Neuronal stem cell (in vitro differentiated cells): ENCODE measurements around the gene SGCA.

ENCODE experiments used
- DNase-seq: peaks from one replicate; pipeline ENCODE4 v3.0.0-alpha.2; 2013; ENCODE audit warnings: low spot score
- H2AFZ ChIP-seq: one replicate; pipeline ENCODE4 v1.6.1; 2013; ENCODE audit warnings: mild to moderate bottlenecking, low read length, inconsistent platforms
- H2AK5ac ChIP-seq: 2 replicates; pipeline ENCODE4 v1.6.1; 2013; ENCODE audit warnings: low read depth, mild to moderate bottlenecking, inconsistent platforms, low read length, moderate library complexity, mixed read lengths
- H2BK120ac ChIP-seq: 2 replicates; pipeline ENCODE4 v1.6.1; 2013; ENCODE audit warnings: low read depth, mild to moderate bottlenecking, inconsistent platforms, low read length, moderate library complexity, mixed read lengths
- H2BK12ac ChIP-seq: one replicate; pipeline ENCODE4 v1.6.1; 2013; ENCODE audit warnings: low read length, inconsistent platforms
- H2BK15ac ChIP-seq: 2 replicates; pipeline ENCODE4 v1.6.1; 2013; ENCODE audit warnings: mild to moderate bottlenecking, low read length, inconsistent platforms, mixed read lengths
- H2BK5ac ChIP-seq: one replicate; pipeline ENCODE4 v1.6.1; 2013; ENCODE audit warnings: inconsistent platforms, mild to moderate bottlenecking, low read length, moderate library complexity
- H3K14ac ChIP-seq: one replicate; pipeline ENCODE4 v1.6.1; 2013; ENCODE audit warnings: low read length, inconsistent platforms
- H3K18ac ChIP-seq: 2 replicates; pipeline ENCODE4 v1.6.1; 2013; ENCODE audit warnings: low read length, inconsistent platforms
- H3K23ac ChIP-seq: 2 replicates; pipeline ENCODE4 v1.6.1; 2013; ENCODE audit warnings: low read depth, mild to moderate bottlenecking, mixed read lengths, low read length, inconsistent platforms; ENCODE audit not compliant: poor library complexity
- H3K27ac ChIP-seq: replicated peaks from 3 replicates; pipeline ENCODE4 v1.5.1; 2013; ENCODE audit warnings: low read length, inconsistent platforms
- H3K27me3 ChIP-seq, 3 experiments: 2 replicates each; pipeline ENCODE4 v1.6.1; 2013; ENCODE audit warnings: low read length in 3 of 3, mild to moderate bottlenecking in 2 of 3, inconsistent platforms in 1 of 3, low read depth in 1 of 3, mixed read lengths in 1 of 3, moderate library complexity in 1 of 3; ENCODE audit not compliant: control insufficient read depth in 3 of 3, insufficient read depth in 3 of 3
- H3K36me3 ChIP-seq, 2 donors: replicated peaks in 1 of 2; 2 replicates each; pipeline ENCODE4 v1.6.1; 2013; ENCODE audit warnings: low read length in 2 of 2; ENCODE audit not compliant: control insufficient read depth in 2 of 2, insufficient read depth in 2 of 2
- H3K4ac ChIP-seq: 2 replicates; pipeline ENCODE4 v1.6.1; 2013; ENCODE audit warnings: inconsistent platforms, mild to moderate bottlenecking, low read length, moderate library complexity
- H3K4me1 ChIP-seq, 2 donors: 1 replicate in 1 of 2; 2 replicates in 1 of 2; pipeline ENCODE4 v1.6.1; 2013; ENCODE audit warnings: low read length in 2 of 2, low read depth in 1 of 2; ENCODE audit not compliant: control insufficient read depth in 2 of 2, insufficient read depth in 1 of 2
- H3K4me2 ChIP-seq: one replicate; pipeline ENCODE4 v1.6.1; 2013; ENCODE audit warnings: mild to moderate bottlenecking, low read length, inconsistent platforms; ENCODE audit not compliant: insufficient read depth, poor library complexity, severe bottlenecking
- H3K4me3 ChIP-seq, 2 donors: 2 replicates each; pipeline ENCODE4 v1.5.1; 2013; ENCODE audit warnings: low read length in 2 of 2, mild to moderate bottlenecking in 2 of 2, inconsistent platforms in 1 of 2, moderate library complexity in 1 of 2
- H3K79me1 ChIP-seq: one replicate; pipeline ENCODE4 v1.6.1; 2013; ENCODE audit warnings: low read depth, mild to moderate bottlenecking, inconsistent platforms, low read length, moderate library complexity
- H3K9ac ChIP-seq: one replicate; pipeline ENCODE4 v1.6.1; 2013; ENCODE audit warnings: mild to moderate bottlenecking, low read depth, low read length, inconsistent platforms; ENCODE audit not compliant: poor library complexity
- H3K9me3 ChIP-seq, 2 donors: replicated peaks in 1 of 2; 2 replicates each; pipeline versions ENCODE3 to v1.6.1; 2013; ENCODE audit warnings: low read length in 2 of 2, mild to moderate bottlenecking in 2 of 2, inconsistent platforms in 1 of 2, low read depth in 1 of 2, mixed read lengths in 1 of 2, moderate library complexity in 1 of 2; ENCODE audit not compliant: control insufficient read depth in 2 of 2, insufficient read depth in 1 of 2
- H4K8ac ChIP-seq: one replicate; pipeline ENCODE4 v1.6.1; 2013; ENCODE audit warnings: low read depth, mild to moderate bottlenecking, inconsistent platforms, low read length, moderate library complexity
- H4K91ac ChIP-seq: one replicate; pipeline ENCODE4 v1.6.1; 2013; ENCODE audit warnings: low read length, low read depth, mild to moderate bottlenecking, inconsistent platforms; ENCODE audit not compliant: poor library complexity
- WGBS, 2 donors: extraction: QIAGEN DNeasy Blood & Tissue Kit; methylation state at CpG; one replicate each; pipeline ENCODE4 v1.1.7; 2013; ENCODE audit warnings: missing lambda C conversion rate in 2 of 2, mixed read lengths in 1 of 2; ENCODE audit not compliant: insufficient read length in 2 of 2, insufficient replicate concordance in 1 of 2; ENCODE audit errors: extremely low coverage in 2 of 2; 5-methylcytosine and 5-hydroxymethylcytosine counted together

The SGCA gene

DNA sequence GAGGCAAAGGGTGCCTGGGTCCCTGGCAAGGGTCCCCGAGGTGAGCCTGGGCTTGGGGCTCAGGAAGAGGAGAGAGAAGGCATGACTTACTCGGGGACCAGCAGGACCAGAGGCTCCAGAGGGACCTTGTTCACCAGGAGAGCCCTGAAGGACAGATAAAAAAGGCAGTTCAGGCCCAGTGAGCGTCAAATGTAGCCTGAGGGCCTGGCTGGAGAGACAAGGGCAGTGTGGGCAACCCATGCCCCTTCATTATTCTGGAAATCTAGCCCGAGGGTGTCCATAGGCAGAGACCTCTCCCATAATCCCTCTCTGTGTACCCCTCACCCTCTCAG, 21.6 kb downstream of the SGCA start:
- DNase-seq: no peak
- Histone ChIP-seq H3K4me1 (peaks cover 15 to 19% of the 10 kb centered on the region in 2 donors), H3K27ac (no peak overlapping the region)

GRCh38 chr17:50187751-50188530, 22.1 kb downstream of the SGCA start:
- WGBS, 2 donors: no CpG with 5 or more reads among the region's 17 CpGs
- peaks cover 0 to 7% of the 10 kb centered on the region in 2 donors for H3K36me3 ChIP-seq

More for the DNA sequence above, 21.6 kb downstream of the SGCA start:
- Histone ChIP-seq H2BK15ac (peak overlapping the region; percentile 10), H2BK120ac (no peak overlapping the region), H4K8ac (no peak overlapping the region), H3K36me3 (peaks cover 0 to 7% of the 10 kb centered on the region in 2 donors), H3K9ac (no peak overlapping the region), H3K4ac (no peak overlapping the region), H2AK5ac (peak overlapping the region; percentile 63), H2BK12ac (no peak overlapping the region), H3K14ac (no peak overlapping the region), H3K79me1 (peaks cover 1% of the 10 kb centered on the region), H3K18ac (no peak overlapping the region), H2AFZ (no peak overlapping the region), H3K27me3 (peaks cover 0 to 15% (median 0%) of the 10 kb centered on the region in 3 experiments), H3K9me3 (peaks cover 0 to 3% of the 10 kb centered on the region in 2 donors), H3K4me2 (no peak overlapping the region), H4K91ac (no peak overlapping the region), H2BK5ac (no peak overlapping the region), H3K4me3 (no peak overlapping the region), H3K23ac (no peak overlapping the region)
- no CpG with 5 or more reads among the region's 4 CpGs for WGBS, 2 donors

DNA sequence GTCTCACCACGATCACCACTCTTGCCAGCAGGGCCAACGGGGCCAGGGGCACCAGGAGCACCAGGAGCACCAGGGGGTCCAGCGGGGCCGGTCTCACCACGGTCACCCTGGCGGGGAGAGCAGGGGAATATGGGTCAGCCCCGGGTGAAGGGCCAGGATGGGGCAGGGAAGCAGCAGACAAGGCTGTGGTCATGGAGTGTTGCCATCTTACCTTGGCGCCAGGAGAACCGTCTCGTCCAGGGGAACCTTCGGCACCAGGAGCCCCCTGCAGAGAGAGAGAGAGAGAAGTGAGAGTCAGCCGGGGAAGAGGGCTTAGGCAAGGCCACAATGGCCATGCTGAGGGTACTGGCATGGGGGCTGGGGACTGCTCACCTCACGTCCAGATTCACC, 22.7 kb downstream of the SGCA start:
- Histone ChIP-seq H3K4me3 (no peak overlapping the region), H4K91ac (no peak overlapping the region), H4K8ac (no peak overlapping the region), H3K14ac (peak overlapping the region; percentile 82), H3K27me3 (peaks cover 0 to 15% (median 0%) of the 10 kb centered on the region in 3 experiments), H3K4ac (no peak overlapping the region), H3K18ac (peak overlapping the region; percentile 48), H2BK120ac (no peak overlapping the region), H3K79me1 (peaks cover 1% of the 10 kb centered on the region), H2AK5ac (no peak overlapping the region), H2BK12ac (peak overlapping the region; percentile 84), H3K36me3 (peaks cover 0 to 7% of the 10 kb centered on the region in 2 donors), H3K23ac (no peak overlapping the region), H3K4me2 (no peak overlapping the region), H2BK5ac (peak overlapping the region; percentile 75), H3K9me3 (peaks cover 0 to 3% of the 10 kb centered on the region in 2 donors), H3K4me1 (peaks cover 13 to 14% of the 10 kb centered on the region in 2 donors), H2BK15ac (peak overlapping the region; percentile 89), H3K9ac (no peak overlapping the region), H2AFZ (no peak overlapping the region), H3K27ac (no peak overlapping the region)
- WGBS, 2 donors: no CpG with 5 or more reads among the region's 13 CpGs
- no peak for DNase-seq

More at GRCh38 chr17:50187751-50188530, 22.1 kb downstream of the SGCA start:
- Histone ChIP-seq H2AK5ac (peak overlapping the region; percentile 78), H4K8ac (no peak overlapping the region), H3K9ac (no peak overlapping the region), H3K4ac (no peak overlapping the region), H3K4me1 (peaks cover 15 to 18% of the 10 kb centered on the region in 2 donors), H2BK120ac (no peak overlapping the region), H3K4me3 (no peak overlapping the region), H3K27ac (no peak overlapping the region), H2BK12ac (peak overlapping the region; percentile 84), H2BK5ac (peak overlapping the region; percentile 75), H2AFZ (no peak overlapping the region), H3K18ac (peak overlapping the region; percentile 48), H3K14ac (peak overlapping the region; percentile 82), H3K23ac (no peak overlapping the region), H2BK15ac (peak overlapping the region; percentile 89), H3K79me1 (peaks cover 1% of the 10 kb centered on the region), H3K27me3 (peaks cover 0 to 15% (median 0%) of the 10 kb centered on the region in 3 experiments), H3K4me2 (no peak overlapping the region), H3K9me3 (peaks cover 0 to 3% of the 10 kb centered on the region in 2 donors), H4K91ac (no peak overlapping the region)
- DNase-seq: no peak

DNA sequence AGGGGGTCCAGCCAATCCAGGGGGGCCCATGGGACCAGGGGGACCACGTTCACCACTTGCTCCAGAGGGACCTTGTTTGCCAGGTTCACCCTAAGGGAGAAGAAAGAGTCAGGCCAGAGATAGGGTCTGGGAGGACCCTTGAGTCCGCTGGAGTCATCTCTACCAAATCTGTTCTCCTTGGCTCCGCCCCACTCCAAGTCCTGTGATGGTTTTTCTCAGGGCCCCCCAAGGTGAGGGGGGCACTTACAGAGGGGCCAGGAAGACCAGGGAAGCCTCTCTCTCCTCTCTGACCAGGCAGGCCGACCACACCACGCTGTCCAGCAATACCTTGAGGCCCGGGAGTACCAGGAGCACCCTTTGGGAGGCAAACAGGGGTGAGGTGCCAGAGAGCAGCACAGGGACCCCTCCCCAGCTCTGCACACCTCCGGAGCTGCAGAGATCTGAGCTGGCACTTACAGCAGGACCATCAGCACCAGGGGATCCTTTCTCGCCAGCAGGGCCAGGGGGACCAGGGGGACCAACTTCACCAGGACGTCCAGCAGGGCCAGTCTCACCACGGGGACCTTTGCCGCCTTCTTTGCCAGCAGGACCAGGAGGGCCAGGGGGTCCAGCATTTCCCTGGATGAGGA, 23.2 kb downstream of the SGCA start:
- peaks cover 1% of the 10 kb centered on the region for H3K79me1 ChIP-seq

More for the DNA sequence above, 23.2 kb downstream of the SGCA start:
- Histone ChIP-seq H3K36me3 (peaks cover 0 to 8% of the 10 kb centered on the region in 2 donors), H3K14ac (no peak overlapping the region), H3K9me3 (peaks cover 0 to 3% of the 10 kb centered on the region in 2 donors), H3K9ac (no peak overlapping the region), H3K23ac (peak overlapping the region; percentile 65), H2AK5ac (no peak overlapping the region), H3K4me2 (no peak overlapping the region), H2BK12ac (peak overlapping the region; percentile 41), H2BK120ac (no peak overlapping the region), H3K4me1 (peaks cover 8% of the 10 kb centered on the region in 2 donors), H3K18ac (no peak overlapping the region), H2BK5ac (peak overlapping the region; percentile 75), H3K27me3 (peaks cover 0 to 15% (median 0%) of the 10 kb centered on the region in 3 experiments), H3K4ac (no peak overlapping the region), H4K91ac (no peak overlapping the region), H3K27ac (no peak overlapping the region), H2AFZ (no peak overlapping the region), H3K4me3 (no peak overlapping the region), H4K8ac (no peak overlapping the region), H2BK15ac (no peak overlapping the region)
- no CpG with 5 or more reads among the region's 11 CpGs for WGBS, 2 donors
- DNase-seq: no peak
